Activated naive CD8-positive, alpha-beta T cell treated with anti-CD3 and anti-CD28 coated beads, Interleukin-2, amount 50 U/mL, for 24 hours (primary cell): ENCODE data around the gene SLC22A3.
A peak's percentile ranks its signal among the peaks of the same experiment; 100 is the strongest.
"Not testable (repeated sequence)": the region's sequence is repeated elsewhere in the genome, so short reads cannot be mapped to it uniquely, and the experiment has no call there.

Source experiments
- ATAC-seq: fragments of 150-1000 bp; cut with Tn5 transposase; one replicate; pipeline ENCODE4 v1.10.0; 2021
- DNase-seq: peaks from one replicate; pipeline ENCODE4 v3.0.0; 2021
- H3K27ac Mint-ChIP-seq: one replicate; pipeline ENCODE4 v1.8.0; 2021; ENCODE audit warnings: mild to moderate bottlenecking, mixed read lengths
- H3K27me3 Mint-ChIP-seq: one replicate; pipeline ENCODE4 v1.8.0; 2021; ENCODE audit warnings: mixed read lengths
- H3K36me3 Mint-ChIP-seq: one replicate; pipeline ENCODE4 v1.8.0; 2021; ENCODE audit warnings: low read depth, mixed read lengths
- H3K4me1 Mint-ChIP-seq: one replicate; pipeline ENCODE4 v1.8.0; 2021; ENCODE audit warnings: mixed read lengths
- H3K4me3 Mint-ChIP-seq: one replicate; pipeline ENCODE4 v1.8.0; 2021; ENCODE audit warnings: mild to moderate bottlenecking, moderate library complexity, mixed read lengths
- H3K9me3 Mint-ChIP-seq: one replicate; pipeline ENCODE4 v1.8.0; 2021; ENCODE audit warnings: mixed read lengths

The SLC22A3 gene

DNA sequence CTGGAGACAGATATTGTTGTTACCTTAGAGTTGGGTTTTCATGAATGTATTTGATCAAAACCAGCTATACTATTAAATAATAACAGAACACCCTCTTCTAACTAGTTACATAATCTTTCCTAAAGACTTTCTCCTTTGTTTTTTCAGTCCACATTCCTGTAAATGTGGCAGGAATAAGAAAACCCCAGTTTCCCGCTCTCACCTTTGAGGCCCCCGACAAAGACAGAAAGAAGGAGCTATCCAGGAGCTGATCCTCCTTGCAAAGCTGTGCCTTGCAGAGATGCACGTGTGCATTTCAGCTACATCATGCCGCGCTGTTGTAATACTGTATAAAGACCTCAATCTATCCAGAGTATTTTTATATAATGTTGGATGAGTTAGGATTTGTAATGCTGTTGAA lies 102.7 kb downstream of the SLC22A3 start:
- Mint-ChIP-seq H3K4me1 (peaks cover 4% of the 10 kb centered on the region), H3K27me3 (peaks cover 24% of the 10 kb centered on the region), H3K36me3 (no peaks in the 10 kb centered on the region), H3K4me3 (no peak overlapping the region), H3K27ac (no peak overlapping the region), H3K9me3 (peaks cover 4% of the 10 kb centered on the region)
- no peak for DNase-seq
- no peak for ATAC-seq

DNA sequence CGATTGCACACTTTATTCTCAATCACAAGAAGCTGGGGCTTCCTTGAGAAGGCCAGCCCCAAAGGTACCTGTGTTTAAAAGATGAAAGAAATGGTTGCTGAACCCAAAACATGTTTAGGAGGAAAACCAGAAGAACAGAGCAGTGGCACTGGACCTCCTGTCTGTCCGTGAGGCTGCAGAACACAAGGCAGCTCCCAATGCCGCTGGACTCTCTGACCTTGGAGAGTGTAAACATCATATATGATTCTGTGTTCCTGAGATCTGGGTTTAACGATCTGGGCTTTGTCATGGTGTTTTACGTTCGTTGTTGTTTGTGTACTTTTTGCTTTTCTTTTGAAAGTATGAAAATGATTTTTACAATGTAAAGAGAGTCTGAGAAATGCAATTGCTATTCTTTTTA lies 106.1 kb downstream of the SLC22A3 start:
- Mint-ChIP-seq H3K4me1 (peaks cover 11% of the 10 kb centered on the region), H3K27me3 (peaks cover 20% of the 10 kb centered on the region), H3K4me3 (no peak overlapping the region), H3K27ac (no peak overlapping the region), H3K36me3 (no peaks in the 10 kb centered on the region), H3K9me3 (no peaks in the 10 kb centered on the region)
- no peak for DNase-seq
- ATAC-seq: no peak

DNA sequence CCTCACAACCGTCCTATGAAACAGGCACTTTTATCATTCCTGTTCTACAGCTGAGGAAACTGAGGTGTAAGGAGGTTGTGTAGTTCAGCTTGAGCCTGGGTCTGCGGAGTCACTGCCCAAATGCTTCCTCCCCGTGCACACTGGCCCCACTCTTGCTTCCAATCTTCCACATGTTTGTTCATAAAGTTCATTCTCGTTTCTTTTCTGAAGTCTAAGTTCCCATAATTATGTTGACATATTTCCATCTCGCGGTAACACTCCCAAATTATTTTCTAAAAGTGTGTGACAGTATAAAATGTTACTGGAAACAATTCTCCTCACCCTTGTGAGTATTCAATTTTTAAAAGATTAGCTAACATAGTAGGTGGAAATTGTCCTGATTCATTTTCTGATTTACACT lies 106.9 kb downstream of the SLC22A3 start:
- DNase-seq (no peak), ATAC-seq (no peak)
- peaks cover 23% of the 10 kb centered on the region for H3K27me3 Mint-ChIP-seq
- H3K4me1 Mint-ChIP-seq: peaks cover 18% of the 10 kb centered on the region
- H3K4me3 Mint-ChIP-seq: no peak overlapping the region
- H3K36me3 Mint-ChIP-seq: no peaks in the 10 kb centered on the region
- H3K9me3 Mint-ChIP-seq: no peaks in the 10 kb centered on the region
- no peak overlapping the region for H3K27ac Mint-ChIP-seq

- Mint-ChIP-seq H3K4me3 (no peak overlapping the region), H3K27me3 (peaks cover 27% of the 10 kb centered on the region), H3K27ac (no peak overlapping the region), H3K4me1 (peaks cover 24% of the 10 kb centered on the region), H3K9me3 (no peaks in the 10 kb centered on the region), H3K36me3 (no peaks in the 10 kb centered on the region)
- DNase-seq: peak; percentile 67
- ATAC-seq: peak; percentile 63
Measured at GRCh38 chr6:160455541-160456213, 107.5 kb downstream of the SLC22A3 start.

DNA sequence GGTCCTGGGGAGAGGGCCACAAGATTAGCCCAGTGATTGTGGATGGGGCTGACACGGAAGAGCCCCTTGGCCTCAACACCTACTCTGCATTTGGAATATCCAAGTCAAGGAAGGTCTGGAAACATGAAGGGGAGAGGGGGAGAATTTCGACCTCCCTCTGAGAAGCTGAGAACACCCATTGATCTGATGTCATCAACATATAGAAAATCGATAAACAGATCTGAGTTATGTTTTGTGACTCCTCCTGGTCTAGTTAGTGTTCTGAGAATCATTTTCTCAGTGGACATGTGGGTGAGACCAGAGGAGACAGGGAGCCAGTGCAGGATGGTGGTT lies 108.0 kb downstream of the SLC22A3 start:
- Mint-ChIP-seq H3K27ac (no peak overlapping the region), H3K36me3 (no peaks in the 10 kb centered on the region), H3K9me3 (no peaks in the 10 kb centered on the region), H3K4me1 (peaks cover 29% of the 10 kb centered on the region), H3K27me3 (peaks cover 28% of the 10 kb centered on the region), H3K4me3 (no peak overlapping the region)
- ATAC-seq (no peak), DNase-seq (no peak)

DNA sequence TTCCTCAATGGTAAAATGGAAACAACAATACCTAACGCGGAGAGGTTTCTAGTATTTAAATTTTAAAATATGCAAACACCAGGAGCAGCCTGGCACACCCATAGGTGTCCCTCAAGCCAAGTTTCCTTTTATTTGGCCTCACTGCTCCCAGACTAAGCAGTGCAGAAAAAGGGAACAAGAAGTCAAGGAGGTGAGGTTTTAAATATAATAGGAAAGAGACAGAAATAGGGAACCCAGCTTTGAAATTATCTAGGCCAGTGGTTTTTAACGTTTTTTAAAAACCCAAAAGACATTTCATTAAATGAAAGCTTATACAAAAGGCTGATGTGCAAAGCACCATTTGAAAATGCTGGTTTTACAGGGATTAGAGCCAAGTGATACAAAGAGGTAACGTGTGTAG lies 109.6 kb downstream of the SLC22A3 start:
- no peak overlapping the region for H3K27ac Mint-ChIP-seq
- no peak for DNase-seq

DNA sequence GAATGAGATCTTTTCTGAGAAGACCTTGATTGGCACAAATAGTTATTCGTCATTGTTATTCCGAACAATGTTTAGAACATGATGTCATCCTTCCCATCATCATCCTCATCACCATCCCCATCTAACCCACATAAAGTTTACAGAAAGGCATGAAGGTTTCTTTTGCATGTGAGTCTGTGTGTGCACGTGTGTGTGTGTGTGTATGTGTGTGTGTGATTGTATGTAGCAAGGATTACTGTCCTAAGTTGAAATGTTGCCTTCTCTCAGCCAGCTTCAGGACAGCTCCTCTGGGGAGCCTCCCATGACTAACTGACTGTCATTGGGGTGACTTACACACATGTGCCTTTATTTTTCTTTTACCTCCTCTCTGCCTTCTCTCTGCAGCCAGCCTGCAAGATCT lies 113.5 kb downstream of the SLC22A3 start:
- ATAC-seq (no peak), DNase-seq (no peak)
- no peak overlapping the region for H3K4me3 Mint-ChIP-seq

More for the DNA sequence above, 109.6 kb downstream of the SLC22A3 start:
- H3K9me3 Mint-ChIP-seq: no peaks in the 10 kb centered on the region
- no peak overlapping the region for H3K4me3 Mint-ChIP-seq
- peaks cover 44% of the 10 kb centered on the region for H3K4me1 Mint-ChIP-seq
- no peak for ATAC-seq
- peaks cover 32% of the 10 kb centered on the region for H3K27me3 Mint-ChIP-seq
- peaks cover 2% of the 10 kb centered on the region for H3K36me3 Mint-ChIP-seq

GRCh38 chr6:160462116-160462515 lies 113.9 kb downstream of the SLC22A3 start:
- ATAC-seq: no peak
- peaks cover 4% of the 10 kb centered on the region for H3K36me3 Mint-ChIP-seq
- peaks cover 64% of the 10 kb centered on the region for H3K4me1 Mint-ChIP-seq
- peaks cover 49% of the 10 kb centered on the region for H3K27me3 Mint-ChIP-seq
- H3K27ac Mint-ChIP-seq: peak overlapping the region; percentile 73
- DNase-seq: no peak
- H3K9me3 Mint-ChIP-seq: no peaks in the 10 kb centered on the region
- peak overlapping the region; percentile 32 for H3K4me3 Mint-ChIP-seq

More for the DNA sequence above, 113.5 kb downstream of the SLC22A3 start:
- peaks cover 46% of the 10 kb centered on the region for H3K27me3 Mint-ChIP-seq
- peaks cover 64% of the 10 kb centered on the region for H3K4me1 Mint-ChIP-seq
- H3K36me3 Mint-ChIP-seq: peaks cover 4% of the 10 kb centered on the region
- H3K27ac Mint-ChIP-seq: peak overlapping the region; percentile 32
- no peaks in the 10 kb centered on the region for H3K9me3 Mint-ChIP-seq

DNA sequence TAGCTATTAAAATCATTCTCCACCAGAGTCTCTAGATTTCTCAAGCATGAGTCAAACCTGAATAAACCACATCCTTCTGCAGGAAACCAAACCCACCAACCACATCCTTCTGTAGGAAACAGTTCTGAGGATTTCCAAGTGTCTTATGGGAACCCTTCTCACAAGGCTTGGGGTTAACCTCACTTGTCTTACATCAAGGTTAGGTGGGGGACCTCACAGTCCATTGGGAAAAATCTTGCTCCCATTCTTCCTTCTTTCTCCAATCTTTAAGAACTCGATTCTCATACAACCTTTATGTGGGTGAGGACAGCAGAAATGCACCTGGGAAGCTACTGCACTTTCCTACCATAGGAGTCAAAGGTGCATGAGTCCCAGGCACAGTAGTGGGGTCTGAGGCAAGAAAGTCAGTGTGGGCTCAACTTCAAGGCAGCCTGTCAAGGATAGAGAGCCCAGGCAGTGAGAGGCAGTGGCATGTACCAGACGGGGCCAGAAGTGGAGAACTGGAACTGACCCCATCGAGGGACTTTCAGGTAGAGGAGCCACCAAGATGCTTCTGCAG lies 114.5 kb downstream of the SLC22A3 start:
- peak; percentile 38 for DNase-seq
- H3K27ac Mint-ChIP-seq: peak overlapping the region; percentile 73

DNA sequence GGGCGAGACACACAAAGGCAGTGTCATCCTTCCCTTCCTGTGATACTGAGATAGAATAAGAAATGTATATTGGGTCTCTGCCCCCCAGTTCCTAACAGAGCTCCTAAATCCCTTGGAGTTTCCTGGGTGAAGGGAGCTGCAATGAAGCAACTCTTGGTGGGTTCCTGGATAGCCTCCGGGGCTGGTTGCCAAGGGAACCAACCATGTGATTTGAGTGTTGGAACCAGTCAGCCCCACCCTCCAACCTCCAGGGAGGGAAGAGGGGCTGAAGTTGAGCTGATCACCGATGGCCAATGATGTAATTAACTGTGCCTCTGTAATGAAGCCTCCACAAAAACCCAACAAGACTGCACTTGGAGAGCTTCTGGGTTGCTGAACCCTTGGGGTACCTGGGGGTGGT lies 116.6 kb downstream of the SLC22A3 start:
- peaks cover 4% of the 10 kb centered on the region for H3K36me3 Mint-ChIP-seq
- DNase-seq (no peak), ATAC-seq (no peak)
- H3K9me3 Mint-ChIP-seq: no peaks in the 10 kb centered on the region
- peaks cover 47% of the 10 kb centered on the region for H3K27me3 Mint-ChIP-seq
- no peak overlapping the region for H3K4me3 Mint-ChIP-seq
- no peak overlapping the region for H3K27ac Mint-ChIP-seq
- peaks cover 49% of the 10 kb centered on the region for H3K4me1 Mint-ChIP-seq

More for the DNA sequence above, 114.5 kb downstream of the SLC22A3 start:
- H3K4me3 Mint-ChIP-seq: peak overlapping the region; percentile 32
- H3K4me1 Mint-ChIP-seq: peaks cover 62% of the 10 kb centered on the region
- H3K36me3 Mint-ChIP-seq: peaks cover 4% of the 10 kb centered on the region
- H3K27me3 Mint-ChIP-seq: peaks cover 47% of the 10 kb centered on the region
- H3K9me3 Mint-ChIP-seq: no peaks in the 10 kb centered on the region
- ATAC-seq: peak; percentile 88

GRCh38 chr6:160467261-160467871 lies 119.2 kb downstream of the SLC22A3 start:
- not testable (repeated sequence) for ATAC-seq, H3K36me3 Mint-ChIP-seq, H3K4me3 Mint-ChIP-seq, DNase-seq, H3K27ac Mint-ChIP-seq, H3K9me3 Mint-ChIP-seq
- Mint-ChIP-seq H3K27me3 (peaks cover 35% of the 10 kb centered on the region), H3K4me1 (peaks cover 33% of the 10 kb centered on the region)

- H3K27me3 Mint-ChIP-seq: peaks cover 32% of the 10 kb centered on the region
- H3K9me3 Mint-ChIP-seq: peaks cover 2% of the 10 kb centered on the region
- peaks cover 22% of the 10 kb centered on the region for H3K4me1 Mint-ChIP-seq
- no peaks in the 10 kb centered on the region for H3K36me3 Mint-ChIP-seq
- DNase-seq: no peak
- ATAC-seq: no peak
- no peak overlapping the region for H3K27ac Mint-ChIP-seq
- no peak overlapping the region for H3K4me3 Mint-ChIP-seq
Measured at GRCh38 chr6:160469153-160469552, 121.0 kb downstream of the SLC22A3 start.

DNA sequence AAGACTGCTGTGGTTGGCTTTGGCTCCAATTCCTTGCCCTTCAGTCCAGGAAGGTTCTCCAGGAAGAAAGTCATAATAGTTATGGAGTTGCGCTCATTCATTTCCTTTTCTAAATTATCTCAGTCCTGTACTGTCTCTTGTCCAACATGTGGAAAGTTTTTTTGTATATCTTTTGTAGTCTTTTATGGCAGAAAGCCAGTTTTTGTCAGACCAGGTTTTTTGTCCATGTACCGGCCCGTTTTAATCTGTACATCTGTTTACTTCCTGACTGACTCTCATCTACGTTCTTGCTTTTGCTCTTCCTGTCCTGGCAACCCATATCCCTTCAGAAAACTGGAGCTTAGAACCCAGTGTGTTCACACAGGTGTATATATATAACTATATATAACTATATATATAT lies 127.9 kb downstream of the SLC22A3 start:
- H3K36me3 Mint-ChIP-seq, H3K27me3 Mint-ChIP-seq, H3K27ac Mint-ChIP-seq, H3K4me1 Mint-ChIP-seq, DNase-seq, ATAC-seq, H3K4me3 Mint-ChIP-seq, H3K9me3 Mint-ChIP-seq: not testable (repeated sequence)

- peaks cover 16% of the 10 kb centered on the region for H3K36me3 Mint-ChIP-seq
- not testable (repeated sequence) for H3K27me3 Mint-ChIP-seq, H3K9me3 Mint-ChIP-seq, H3K4me3 Mint-ChIP-seq, H3K4me1 Mint-ChIP-seq, ATAC-seq, DNase-seq, H3K27ac Mint-ChIP-seq
Measured at GRCh38 chr6:160477072-160477471, 128.9 kb downstream of the SLC22A3 start.

DNA sequence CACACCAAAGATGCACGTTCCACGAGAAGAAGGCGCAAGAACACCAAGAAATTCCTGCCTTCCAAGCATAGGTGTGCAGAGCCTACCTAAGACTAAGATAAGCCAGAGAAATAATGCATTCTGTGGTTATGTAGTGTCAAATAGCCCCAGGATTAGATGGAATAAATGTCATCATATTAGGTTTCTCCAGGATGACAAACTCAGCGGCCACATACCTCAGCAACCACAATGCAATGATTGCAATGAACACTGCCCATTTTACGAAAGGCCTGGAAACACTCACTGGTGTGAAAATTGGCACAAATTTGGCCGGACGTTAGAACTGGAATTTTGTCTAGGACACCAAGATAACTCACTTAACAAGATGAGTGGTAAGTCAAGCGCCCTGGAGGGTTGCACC lies 129.7 kb downstream of the SLC22A3 start:
- Mint-ChIP-seq H3K4me1 (peaks cover 3% of the 10 kb centered on the region), H3K36me3 (peaks cover 23% of the 10 kb centered on the region), H3K27me3 (peaks cover 9% of the 10 kb centered on the region), H3K9me3 (peaks cover 10% of the 10 kb centered on the region), H3K27ac (no peak overlapping the region), H3K4me3 (no peak overlapping the region)
- ATAC-seq (no peak), DNase-seq (no peak)
